CD4-positive, alpha-beta T cell treated with Interleukin-12 subunit alpha and Interleukin-12 subunit beta, for 1 hour (primary cell): ENCODE measurements around the gene HOXD1.

Experiments used
- DNase-seq: peaks from one replicate; pipeline ENCODE4 v3.0.0-alpha.2; 2020

HOXD1 gene

GRCh38 chr2:176167398-176167797 is 21.1 kb upstream of the HOXD1 start:
- no peak for DNase-seq

DNA sequence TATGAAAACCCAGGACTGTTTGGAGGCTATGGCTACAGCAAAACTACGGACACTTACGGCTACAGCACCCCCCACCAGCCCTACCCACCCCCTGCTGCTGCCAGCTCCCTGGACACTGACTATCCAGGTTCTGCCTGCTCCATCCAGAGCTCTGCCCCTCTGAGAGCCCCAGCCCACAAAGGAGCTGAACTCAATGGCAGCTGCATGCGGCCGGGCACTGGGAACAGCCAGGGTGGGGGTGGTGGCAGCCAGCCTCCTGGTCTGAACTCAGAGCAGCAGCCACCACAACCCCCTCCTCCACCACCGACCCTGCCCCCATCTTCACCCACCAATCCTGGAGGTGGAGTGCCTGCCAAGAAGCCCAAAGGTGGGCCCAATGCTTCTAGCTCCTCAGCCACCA is 19.3 kb upstream of the HOXD1 start:
- DNase-seq, result no peak

- DNase-seq, result no peak
Measured at GRCh38 chr2:176169711-176170110, 18.8 kb upstream of the HOXD1 start.

- no peak for DNase-seq
Measured at GRCh38 chr2:176170602-176171305, 17.7 kb upstream of the HOXD1 start.

DNA sequence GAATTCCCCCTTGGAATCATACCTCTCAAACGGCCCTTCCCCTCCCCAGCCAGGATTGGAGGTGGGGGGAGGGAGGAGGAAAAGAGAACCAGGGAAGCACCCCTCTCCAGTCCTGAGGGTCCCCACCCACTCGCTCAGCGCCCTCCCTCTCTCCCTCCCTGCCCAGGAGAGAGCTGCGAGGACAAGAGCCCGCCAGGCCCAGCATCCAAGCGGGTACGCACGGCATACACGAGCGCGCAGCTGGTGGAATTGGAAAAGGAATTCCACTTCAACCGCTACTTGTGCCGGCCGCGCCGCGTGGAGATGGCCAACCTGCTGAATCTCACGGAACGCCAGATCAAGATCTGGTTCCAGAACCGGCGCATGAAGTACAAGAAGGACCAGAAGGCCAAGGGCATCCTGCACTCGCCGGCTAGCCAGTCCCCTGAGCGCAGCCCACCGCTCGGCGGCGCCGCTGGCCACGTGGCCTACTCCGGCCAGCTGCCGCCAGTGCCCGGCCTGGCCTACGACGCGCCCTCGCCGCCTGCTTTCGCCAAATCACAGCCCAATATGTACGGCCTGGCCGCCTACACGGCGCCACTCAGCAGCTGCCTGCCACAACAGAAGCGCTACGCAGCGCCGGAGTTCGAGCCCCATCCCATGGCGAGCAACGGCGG is 17.0 kb upstream of the HOXD1 start:
- no peak for DNase-seq

DNA sequence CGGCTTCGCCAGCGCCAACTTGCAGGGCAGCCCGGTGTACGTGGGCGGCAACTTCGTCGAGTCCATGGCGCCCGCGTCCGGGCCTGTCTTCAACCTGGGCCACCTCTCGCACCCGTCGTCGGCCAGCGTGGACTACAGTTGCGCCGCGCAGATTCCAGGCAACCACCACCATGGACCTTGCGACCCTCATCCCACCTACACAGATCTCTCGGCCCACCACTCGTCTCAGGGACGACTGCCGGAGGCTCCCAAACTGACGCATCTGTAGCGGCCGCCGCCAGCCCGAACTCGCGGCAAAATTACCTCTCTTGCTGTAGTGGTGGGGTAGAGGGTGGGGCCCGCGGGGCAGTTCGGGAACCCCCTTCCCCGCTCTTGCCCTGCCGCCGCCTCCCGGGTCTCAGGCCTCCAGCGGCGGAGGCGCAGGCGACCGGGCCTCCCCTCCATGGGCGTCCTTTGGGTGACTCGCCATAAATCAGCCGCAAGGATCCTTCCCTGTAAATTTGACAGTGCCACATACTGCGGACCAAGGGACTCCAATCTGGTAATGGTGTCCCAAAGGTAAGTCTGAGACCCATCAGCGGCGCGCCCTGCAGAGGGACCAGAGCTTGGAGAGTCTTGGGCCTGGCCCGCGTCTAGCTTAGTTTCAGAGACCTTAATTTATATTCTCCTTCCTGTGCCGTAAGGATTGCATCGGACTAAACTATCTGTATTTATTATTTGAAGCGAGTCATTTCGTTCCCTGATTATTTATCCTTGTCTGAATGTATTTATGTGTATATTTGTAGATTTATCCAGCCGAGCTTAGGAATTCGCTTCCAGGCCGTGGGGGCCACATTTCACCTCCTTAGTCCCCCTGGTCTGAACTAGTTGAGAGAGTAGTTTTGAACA is 16.2 kb upstream of the HOXD1 start:
- no peak for DNase-seq

GRCh38 chr2:176172895-176173566 is 15.4 kb upstream of the HOXD1 start:
- no peak for DNase-seq

DNA sequence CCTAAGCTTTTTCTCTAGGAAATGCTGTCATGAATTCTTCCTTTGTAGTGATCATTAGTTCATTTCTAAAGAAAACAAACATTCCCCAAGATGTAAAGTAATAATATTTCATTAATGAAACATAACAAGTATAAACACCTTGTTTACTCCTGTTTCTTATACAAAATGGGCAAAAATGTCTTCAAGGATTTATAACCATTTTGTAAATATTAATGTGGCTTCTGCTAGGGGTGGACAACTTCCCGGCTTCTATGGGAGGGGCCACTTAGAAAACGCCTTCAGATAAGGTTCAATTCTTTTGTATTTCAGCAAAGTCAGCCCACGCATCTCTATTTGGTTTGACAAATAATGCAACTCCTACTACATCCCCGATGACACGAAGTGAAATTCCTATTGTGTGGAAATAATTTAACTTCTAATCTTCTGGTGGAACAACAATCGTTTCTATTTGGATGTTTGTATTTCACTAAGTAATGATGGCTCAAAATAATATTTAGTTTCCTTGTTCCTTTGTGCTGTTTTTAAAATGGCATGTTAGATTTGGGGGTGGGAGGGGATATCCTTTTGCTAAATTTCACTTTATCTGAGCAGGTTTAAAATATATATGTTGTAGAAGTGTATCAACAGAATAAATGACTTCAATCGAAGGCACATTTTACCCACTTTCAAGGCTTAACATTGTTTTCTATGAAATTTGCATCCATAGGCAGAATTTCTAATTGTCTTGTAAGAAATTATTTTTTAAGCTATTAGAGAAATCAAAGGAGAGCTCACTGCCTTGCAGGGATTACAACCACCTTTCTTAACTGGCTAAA is 14.7 kb upstream of the HOXD1 start:
- DNase-seq, result no peak

DNA sequence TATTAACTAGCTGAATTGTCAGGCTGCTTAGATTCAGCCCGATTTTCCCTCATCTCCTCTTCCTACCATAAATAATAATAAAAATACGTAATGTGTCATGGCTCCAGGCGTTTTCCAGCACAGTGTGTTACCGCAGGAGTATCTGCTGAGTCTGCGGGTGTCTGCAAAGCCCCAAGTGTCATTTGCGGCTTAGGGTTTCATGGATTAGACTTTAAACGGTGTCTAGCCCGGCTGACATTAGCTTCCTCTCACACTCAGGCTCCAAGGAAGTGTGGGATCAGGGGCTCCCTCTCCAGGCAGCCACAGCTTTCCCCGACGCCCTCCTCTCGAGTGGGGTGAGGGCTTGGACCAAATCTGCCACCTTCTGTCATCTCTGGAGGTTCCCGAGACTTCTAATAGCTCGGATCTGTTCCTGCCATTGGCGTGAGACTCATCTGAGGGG is 14.1 kb upstream of the HOXD1 start:
- no peak for DNase-seq

DNA sequence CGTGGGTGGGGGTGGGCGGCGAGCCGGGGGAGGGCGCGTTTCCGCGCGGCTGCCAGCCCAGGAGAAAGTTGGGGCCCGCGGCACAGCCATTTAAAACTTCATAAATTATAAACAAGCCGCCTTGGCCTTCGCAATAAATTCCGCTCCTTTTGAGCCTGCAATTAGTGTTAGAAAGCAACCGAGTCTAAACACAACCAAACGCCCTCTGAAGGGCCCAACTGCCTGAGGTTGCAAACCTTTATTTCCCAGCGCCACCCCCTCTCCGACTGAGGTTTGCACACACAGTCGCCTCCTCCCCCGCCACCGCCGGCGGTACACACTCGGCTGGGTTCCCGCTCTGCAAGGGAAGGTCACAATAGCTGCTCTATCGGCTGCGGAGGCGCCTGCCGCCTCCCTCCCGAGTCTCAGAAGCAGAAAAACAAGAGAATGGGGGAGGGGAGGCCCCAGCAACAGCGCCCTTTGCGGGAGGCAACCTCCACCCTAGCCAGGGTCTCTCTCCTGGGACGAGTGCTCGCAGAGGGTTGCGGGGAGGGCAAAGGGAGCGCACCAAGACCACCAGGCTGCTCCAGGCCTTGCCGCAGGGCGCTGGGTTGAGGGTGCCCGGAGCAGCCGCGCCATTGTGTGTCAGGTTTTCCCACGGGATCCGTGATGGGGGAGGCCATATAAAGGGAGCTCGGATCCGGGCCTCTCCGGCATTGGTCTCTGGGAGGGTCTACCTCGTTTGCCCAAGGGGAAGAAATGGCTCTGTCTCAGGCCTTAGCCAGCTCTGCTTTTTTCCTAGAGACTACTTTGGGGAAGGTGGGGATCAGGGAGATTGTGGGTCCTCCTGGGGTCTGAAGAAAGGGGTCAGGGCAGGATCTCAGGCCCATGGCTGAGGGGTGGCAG is 13.4 kb upstream of the HOXD1 start:
- DNase-seq, result no peak

DNA sequence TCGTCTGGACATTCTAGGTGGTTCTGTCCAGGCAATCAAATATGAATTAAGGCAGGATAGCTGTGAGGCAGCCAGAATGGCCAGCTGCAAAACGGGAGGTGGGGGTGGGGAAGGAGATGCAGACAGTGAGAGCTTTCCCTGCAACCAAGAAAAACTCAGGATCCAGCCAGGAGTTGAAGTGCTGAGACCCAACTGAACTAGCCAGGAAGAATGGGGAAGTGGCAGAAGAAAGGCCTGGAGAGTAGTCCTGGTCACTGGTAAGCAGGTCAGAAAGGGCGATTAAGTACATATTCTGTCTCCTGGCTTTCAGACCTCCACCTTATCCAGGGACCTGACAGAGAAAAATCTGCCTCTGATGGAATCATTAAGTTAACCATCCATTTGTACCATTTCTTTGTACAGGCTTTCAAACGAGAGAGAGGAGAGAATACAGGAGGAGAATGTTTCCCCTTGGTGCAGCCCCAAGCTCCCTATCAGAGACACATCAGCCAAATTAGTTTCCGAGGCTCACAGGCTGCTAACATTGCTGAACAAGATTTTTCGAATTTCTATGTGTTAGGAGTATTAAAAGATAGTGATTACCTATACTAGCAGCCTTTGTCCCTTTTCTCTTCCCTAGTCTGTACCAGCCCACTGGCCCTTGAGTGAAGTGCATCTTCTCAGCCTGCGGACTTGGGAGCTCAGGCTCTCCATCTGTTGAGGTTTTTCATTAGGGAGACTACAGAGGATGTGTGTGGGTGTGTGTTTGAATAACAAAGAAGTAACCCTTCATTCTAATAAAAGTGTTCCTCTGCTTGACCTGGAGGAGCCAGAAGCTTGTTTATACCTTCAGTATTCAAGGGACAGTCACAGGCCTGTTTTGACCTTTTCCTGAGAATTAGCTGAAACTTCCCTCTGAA is 12.5 kb upstream of the HOXD1 start:
- no peak for DNase-seq

- no peak for DNase-seq
Measured at GRCh38 chr2:176177580-176178037, 10.9 kb upstream of the HOXD1 start.

DNA sequence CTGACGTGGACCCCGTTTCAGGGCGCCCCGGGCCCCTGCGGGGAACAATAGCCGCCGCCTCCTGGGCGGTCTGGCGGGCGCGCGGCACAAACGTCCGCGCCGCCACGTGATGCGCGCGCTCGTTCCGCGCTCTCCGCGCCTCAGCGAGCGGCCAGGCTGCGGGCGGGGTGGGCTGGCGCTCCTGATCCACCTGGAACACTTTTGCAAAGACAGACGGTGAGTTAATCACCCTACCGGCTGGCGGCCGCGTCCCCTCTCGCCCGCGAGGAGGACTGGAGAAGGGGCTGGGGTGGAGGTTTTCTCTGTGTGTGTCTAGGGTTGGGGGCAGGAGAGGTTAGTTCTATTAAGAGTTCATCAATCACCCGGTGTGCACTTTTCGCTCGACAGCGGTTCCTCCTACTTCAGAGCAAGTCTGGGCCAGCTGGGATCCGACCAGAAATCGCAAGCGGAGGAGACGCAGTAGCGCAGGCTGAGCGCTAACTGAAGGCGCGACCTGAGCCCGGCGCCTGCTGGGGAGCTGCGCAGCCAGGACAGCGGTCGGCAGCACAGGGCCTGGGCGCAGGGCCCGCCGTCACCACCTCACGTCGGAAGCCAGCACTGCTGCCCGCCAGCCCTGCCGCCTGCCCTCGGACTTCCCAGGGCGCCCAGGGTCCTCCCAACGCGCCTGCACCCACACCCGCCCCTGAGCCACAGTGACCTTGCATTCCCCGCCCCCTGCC is 10.3 kb upstream of the HOXD1 start:
- no peak for DNase-seq

DNA sequence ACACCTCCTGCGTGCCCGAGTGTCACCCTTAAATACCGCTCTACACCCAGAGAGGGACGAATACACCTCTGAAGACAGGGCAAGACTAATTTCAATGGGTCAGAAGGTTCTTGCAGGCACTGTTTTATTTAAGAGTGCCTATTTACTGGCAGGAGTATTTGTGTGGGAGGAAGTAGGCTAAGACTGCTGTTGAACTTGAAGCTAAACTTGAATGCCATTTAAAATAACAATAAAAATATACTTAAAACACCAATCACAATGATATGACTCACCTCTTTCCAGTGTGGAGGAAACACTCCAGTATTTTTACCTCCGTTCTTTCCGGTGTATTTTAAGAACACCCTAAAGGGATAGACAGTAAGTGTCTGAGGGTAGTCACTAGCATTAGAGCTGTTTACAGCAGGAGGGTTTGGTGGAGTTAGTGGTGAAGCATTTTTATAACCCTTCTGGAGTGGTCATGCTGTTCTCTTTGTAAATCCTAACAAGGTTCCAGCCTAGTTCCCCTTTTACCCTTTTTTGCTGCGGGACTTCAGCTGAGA is 9.6 kb upstream of the HOXD1 start:
- no peak for DNase-seq

GRCh38 chr2:176181551-176181950 is 6.9 kb upstream of the HOXD1 start:
- no peak for DNase-seq

DNA sequence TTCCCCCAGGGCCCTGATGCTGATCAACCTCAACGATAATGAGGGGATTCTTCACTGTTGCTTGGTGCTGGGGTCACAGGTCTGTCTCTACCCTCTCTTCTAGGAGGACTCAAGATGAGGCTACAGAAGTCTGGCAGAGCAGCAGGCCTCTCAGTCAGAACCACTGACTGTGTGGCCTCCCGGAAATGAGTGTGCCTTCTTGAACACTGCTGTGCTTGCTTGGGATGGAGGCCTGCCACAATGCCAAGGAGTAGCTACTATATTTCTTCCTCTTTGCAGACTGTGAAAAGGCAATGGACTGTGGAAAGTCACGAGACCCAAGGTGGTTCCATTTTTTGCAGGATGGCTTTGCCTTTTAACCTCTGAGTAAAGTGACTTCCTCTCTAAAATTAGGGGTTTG is 5.8 kb upstream of the HOXD1 start:
- no peak for DNase-seq

DNA sequence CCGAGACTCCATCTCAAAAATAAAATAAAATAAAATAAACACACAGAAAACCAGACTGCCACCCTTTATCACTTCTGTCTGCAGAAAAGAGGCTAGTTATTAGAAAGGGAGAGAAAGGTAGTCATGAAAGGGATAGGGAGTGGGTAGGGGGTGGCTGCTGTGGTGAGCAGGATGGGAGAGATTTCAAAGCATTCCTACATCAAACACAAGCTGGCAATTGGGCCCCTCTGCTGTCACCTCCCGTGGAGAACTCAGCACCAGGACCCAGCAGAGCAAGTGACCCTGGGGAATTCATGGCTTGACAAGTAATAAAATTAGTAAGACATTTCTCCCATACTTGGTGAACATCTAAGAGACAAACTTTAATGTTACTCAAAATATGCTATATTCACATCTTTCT is 3.7 kb upstream of the HOXD1 start:
- DNase-seq, result no peak

GRCh38 chr2:176186024-176186423 is 2.4 kb upstream of the HOXD1 start:
- DNase-seq, result no peak
